K562 (cell line): Measurements from ENCODE around the gene SLC5A11. TPM values are rescaled to one million over a fixed set of nuclear protein-coding genes. Genes with fewer than 3 reads are reported as not detected.

Experiments
- CREM ChIP-seq: IDR thresholded peaks from 2 replicates; pipeline ENCODE4 v1.6.1; 2014; ENCODE audit warnings: antibody characterized with exemption, low read depth
- DLX4 ChIP-seq: fragments of 250-450 bp; sonication (Bioruptor Pico); IDR thresholded peaks from 2 replicates; pipeline ENCODE4 v1.6.1; 2021; ENCODE audit warnings: mild to moderate bottlenecking
- NFRKB ChIP-seq: fragments of 450-650 bp; IDR thresholded peaks from 2 replicates; pipeline ENCODE4 v1.6.1; 2016; ENCODE audit warnings: low read depth
- PATZ1 ChIP-seq: fragments of 250-450 bp; sonication (Bioruptor Pico); IDR thresholded peaks from 2 replicates; pipeline ENCODE4 v1.5.0; 2020; ENCODE audit warnings: mild to moderate bottlenecking, borderline replicate concordance
- PYGO2 ChIP-seq: fragments of 450-650 bp; IDR thresholded peaks from 2 replicates; pipeline ENCODE4 v1.6.1; 2016; ENCODE audit warnings: mild to moderate bottlenecking, missing genetic modification characterization, moderate library complexity, missing compliant biosample characterization
- REST ChIP-seq, 2 experiments: fragments of 450-650 bp; formaldehyde crosslinking in 1 of 2; IDR thresholded peaks; 2 replicates each; pipeline versions ENCODE4 v1.4.0 to v1.6.1; 2014 to 2020; ENCODE audit warnings: mild to moderate bottlenecking in 2 of 2, borderline replicate concordance in 1 of 2, low read depth in 1 of 2
- STAT6 ChIP-seq: sonication (generic); formaldehyde crosslinking; IDR thresholded peaks from 2 replicates; pipeline ENCODE4 v1.8.1; 2023; ENCODE audit warnings: mild to moderate bottlenecking, missing genetic modification reagents
- ZNF197 ChIP-seq: fragments of 200-800 bp; sonication (Bioruptor generic); IDR thresholded peaks from 2 replicates; pipeline ENCODE4 v1.6.1; 2016; ENCODE audit warnings: low read depth, missing genetic modification characterization, missing compliant biosample characterization
- ZNF24 ChIP-seq: fragments of 450-650 bp; IDR thresholded peaks from 2 replicates; pipeline ENCODE4 v1.6.1; 2016
- ZNF280A ChIP-seq: fragments of 450-650 bp; IDR thresholded peaks from 2 replicates; pipeline ENCODE4 v1.6.1; 2018; ENCODE audit warnings: mild to moderate bottlenecking, low read depth; ENCODE audit not compliant: partially characterized antibody
- ZNF583 ChIP-seq: fragments of 250-450 bp; sonication (Bioruptor Pico); IDR thresholded peaks from 2 replicates; pipeline ENCODE4 v1.4.0; 2020
- polyA plus RNA-seq, 8 experiments: library from polyadenylated mRNA; depleted of rRNA in 4 of 8; stranded (reverse) in 5 of 8; unstranded in 3 of 8; fragments of >200 nt; fragmentation: Nextera tagmentation in 2 of 8; fragmentation: Illumina TruSeq in 1 of 8; extraction: Ambion mirVana in 2 of 8; extraction: Trizol in 1 of 8; gene quantifications; 2 replicates each; pipeline versions ENCODE4 v1.2.1 to v1.2.3, GENCODE V29; 2011 to 2014; ENCODE audit warnings: inconsistent platforms in 1 of 8, missing spikeins in 1 of 8
- total RNA-seq, 7 experiments: library from RNA; depleted of rRNA in 6 of 7; stranded (reverse); fragments of >200 nt in 6 of 7; fragmentation: Illumina TruSeq in 2 of 7; extraction: Trizol in 2 of 7; gene quantifications; 2 replicates each; pipeline versions ENCODE4 v1.2.1 to v1.2.3, GENCODE V29; 2011 to 2021; ENCODE audit warnings: low replicate concordance in 1 of 7

The SLC5A11 gene
- total and polyA plus RNA-seq, 9 of the 15 experiments (the other 6 are each of a cell fraction or from before 2014, with no cell fraction given) = 0.04 to 0.25 (median 0.11) TPM; not detected in 3

- TF ChIP-seq REST (IDR thresholded peaks at IDR 0.05; ENCODE audit: borderline replicate concordance) (peak; percentile 29; the same call in 1 of the 2 replicates), REST (CRISPR knock-in tag; IDR thresholded peaks at IDR 0.05; ENCODE audit: low read depth) (no peak), ZNF24 (no peak), ZNF583 (CRISPR knock-in tag) (no peak), STAT6 (CRISPR knock-in tag) (no peak), NFRKB (no peak), DLX4 (CRISPR knock-in tag) (no peak), CREM (no peak), ZNF280A (no peak), ZNF197 (no peak), PYGO2 (tag) (no peak), PATZ1 (CRISPR knock-in tag) (no peak)
These were observed 45.2 kb upstream of the SLC5A11 start (continued) for GRCh38 chr16:24800586-24800985.
